Astrocyte (in vitro differentiated cells and primary cell): ENCODE results near the gene IFNLR1. TPM values are rescaled to one million over a fixed set of nuclear protein-coding genes. Genes with fewer than 3 reads are reported as not detected.

Experiments used
- DNase-seq: peaks from one replicate; pipeline ENCODE4 v3.0.0-alpha.2; 2010; ENCODE audit warnings: low read depth
- FAIRE-seq: peaks from 2 replicates; lab custom pipeline; 2011; peaks lifted over from hg19 to GRCh38; lab: Jason Lieb, UNC
- H2AFZ ChIP-seq: 2 replicates; pipeline ENCODE4 v1.6.0; 2012; ENCODE audit warnings: low read depth, low read length, inconsistent platforms
- H3K27ac ChIP-seq: 2 replicates; pipeline ENCODE4 v1.5.1; 2011; ENCODE audit warnings: low read depth, low read length, inconsistent platforms
- H3K27me3 ChIP-seq: 2 replicates; pipeline ENCODE4 v1.6.0; 2011; ENCODE audit warnings: low read length, inconsistent platforms; ENCODE audit not compliant: insufficient read depth
- H3K36me3 ChIP-seq: 2 replicates; pipeline ENCODE4 v1.5.1; 2011; ENCODE audit warnings: low read length, inconsistent platforms; ENCODE audit not compliant: insufficient read depth
- H3K4me1 ChIP-seq: 2 replicates; pipeline ENCODE4 v1.5.1; 2011; ENCODE audit warnings: low read length, inconsistent platforms; ENCODE audit not compliant: insufficient read depth
- H3K4me2 ChIP-seq: 2 replicates; pipeline ENCODE4 v1.6.0; 2012; ENCODE audit warnings: low read length, inconsistent platforms
- H3K4me3 ChIP-seq: 2 replicates; pipeline ENCODE4 v1.5.1; 2011; ENCODE audit warnings: low read depth, mild to moderate bottlenecking, low read length, inconsistent platforms; ENCODE audit not compliant: insufficient read depth
- H3K79me2 ChIP-seq: 2 replicates; pipeline ENCODE4 v1.6.0; 2012; ENCODE audit warnings: mild to moderate bottlenecking, low read length, inconsistent platforms; ENCODE audit not compliant: insufficient read depth
- H3K9ac ChIP-seq: 2 replicates; pipeline ENCODE4 v1.6.0; 2012; ENCODE audit warnings: mild to moderate bottlenecking, low read length, inconsistent platforms
- H3K9me3 ChIP-seq: 2 replicates; pipeline ENCODE4 v1.5.1; 2012; ENCODE audit warnings: low read depth, mild to moderate bottlenecking, low read length, inconsistent platforms; ENCODE audit not compliant: insufficient read depth
- H4K20me1 ChIP-seq: 2 replicates; pipeline ENCODE4 v1.6.0; 2012; ENCODE audit warnings: low read length, inconsistent platforms; ENCODE audit not compliant: insufficient read depth
- H3K27ac Mint-ChIP-seq: one replicate; pipeline ENCODE4 v1.8.0; 2021; ENCODE audit warnings: mild to moderate bottlenecking, mixed read lengths; ENCODE audit not compliant: unreplicated experiment
- H3K27me3 Mint-ChIP-seq: one replicate; pipeline ENCODE4 v1.8.0; 2021; ENCODE audit warnings: low read depth, mixed read lengths; ENCODE audit not compliant: unreplicated experiment
- H3K36me3 Mint-ChIP-seq: one replicate; pipeline ENCODE4 v1.8.0; 2021; ENCODE audit warnings: low read depth, mixed read lengths; ENCODE audit not compliant: unreplicated experiment
- H3K4me1 Mint-ChIP-seq: one replicate; pipeline ENCODE4 v1.8.0; 2021; ENCODE audit warnings: low read depth, mixed read lengths; ENCODE audit not compliant: unreplicated experiment
- H3K4me3 Mint-ChIP-seq: one replicate; pipeline ENCODE4 v1.8.0; 2021; ENCODE audit warnings: mild to moderate bottlenecking, moderate library complexity, mixed read lengths; ENCODE audit not compliant: unreplicated experiment
- H3K9me3 Mint-ChIP-seq: one replicate; pipeline ENCODE4 v1.8.0; 2021; ENCODE audit warnings: mild to moderate bottlenecking, mixed read lengths; ENCODE audit not compliant: unreplicated experiment
- EZH2 ChIP-seq: IDR thresholded peaks from 2 replicates; pipeline ENCODE4 v1.6.1; 2012; ENCODE audit warnings: mild to moderate bottlenecking, low read length, inconsistent platforms; ENCODE audit not compliant: insufficient read depth
- total RNA-seq: library from RNA; stranded (reverse); gene quantifications from 2 replicates; pipeline ENCODE4 v1.2.1, GENCODE V29; 2021
- TF ChIP-seq, protein P1 (sequence below): IDR thresholded peaks from 2 replicates; pipeline ENCODE4 v1.5.1; 2011; ENCODE audit warnings: low read depth, mild to moderate bottlenecking, inconsistent platforms, low read length, moderate library complexity; ENCODE audit not compliant: insufficient read depth

Gene IFNLR1
- total RNA-seq, 1 donor from 2014 or later = 1.5 TPM

DNA sequence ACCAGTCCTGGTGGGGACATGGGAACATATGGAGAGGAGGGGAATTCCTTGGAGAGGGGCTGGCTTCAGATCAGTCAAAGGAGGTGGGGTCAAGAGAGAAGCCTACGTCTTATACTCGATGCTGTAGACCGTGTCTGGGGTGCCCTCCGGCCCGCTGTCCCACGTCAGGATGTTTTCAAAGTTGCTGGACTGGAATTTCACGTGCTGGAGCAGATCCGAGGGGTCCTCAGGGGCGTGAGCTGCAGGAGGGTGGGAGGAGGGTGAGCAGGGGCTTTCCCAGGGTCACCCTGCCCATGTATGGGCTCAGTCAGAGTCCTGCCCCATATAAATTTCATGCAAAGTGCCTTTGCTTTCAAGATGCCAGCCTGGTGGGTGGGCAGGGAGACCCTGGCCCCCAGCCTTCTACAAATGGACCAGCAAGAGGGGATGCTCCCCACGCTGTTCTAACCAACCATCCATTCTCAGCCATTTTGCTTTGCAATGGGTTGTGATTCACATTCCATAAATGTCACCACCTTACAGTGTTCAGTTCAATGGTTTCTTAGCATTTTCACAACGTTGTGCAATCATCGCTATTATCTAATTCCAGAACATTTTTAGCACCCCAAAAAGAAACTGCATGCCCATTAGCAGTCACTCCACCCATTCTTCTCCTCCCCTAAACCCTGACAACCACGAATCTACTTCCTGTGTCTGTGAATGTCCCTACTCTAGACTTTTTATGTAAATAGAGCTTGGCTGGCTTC lies 48.4 kb downstream of the IFNLR1 start:
- Histone ChIP-seq H4K20me1 (no peaks in the 10 kb centered on the region), H3K27ac (no peak overlapping the region), H2AFZ (no peak overlapping the region), H3K4me2 (no peak overlapping the region), H3K36me3 (no peaks in the 10 kb centered on the region), H3K9ac (no peak overlapping the region), H3K4me3 (no peak overlapping the region), H3K27me3 (peaks cover 12% of the 10 kb centered on the region), H3K79me2 (no peaks in the 10 kb centered on the region), H3K9me3 (no peaks in the 10 kb centered on the region), H3K4me1 (peaks cover 2% of the 10 kb centered on the region)
- no peak for DNase-seq
- Mint-ChIP-seq H3K27ac (no peak overlapping the region), H3K4me3 (no peak overlapping the region), H3K9me3 (peaks cover 7% of the 10 kb centered on the region), H3K36me3 (no peaks in the 10 kb centered on the region), H3K4me1 (no peaks in the 10 kb centered on the region), H3K27me3 (peaks cover 36% of the 10 kb centered on the region)
- no peak for FAIRE-seq
- TF ChIP-seq, protein P1, sequence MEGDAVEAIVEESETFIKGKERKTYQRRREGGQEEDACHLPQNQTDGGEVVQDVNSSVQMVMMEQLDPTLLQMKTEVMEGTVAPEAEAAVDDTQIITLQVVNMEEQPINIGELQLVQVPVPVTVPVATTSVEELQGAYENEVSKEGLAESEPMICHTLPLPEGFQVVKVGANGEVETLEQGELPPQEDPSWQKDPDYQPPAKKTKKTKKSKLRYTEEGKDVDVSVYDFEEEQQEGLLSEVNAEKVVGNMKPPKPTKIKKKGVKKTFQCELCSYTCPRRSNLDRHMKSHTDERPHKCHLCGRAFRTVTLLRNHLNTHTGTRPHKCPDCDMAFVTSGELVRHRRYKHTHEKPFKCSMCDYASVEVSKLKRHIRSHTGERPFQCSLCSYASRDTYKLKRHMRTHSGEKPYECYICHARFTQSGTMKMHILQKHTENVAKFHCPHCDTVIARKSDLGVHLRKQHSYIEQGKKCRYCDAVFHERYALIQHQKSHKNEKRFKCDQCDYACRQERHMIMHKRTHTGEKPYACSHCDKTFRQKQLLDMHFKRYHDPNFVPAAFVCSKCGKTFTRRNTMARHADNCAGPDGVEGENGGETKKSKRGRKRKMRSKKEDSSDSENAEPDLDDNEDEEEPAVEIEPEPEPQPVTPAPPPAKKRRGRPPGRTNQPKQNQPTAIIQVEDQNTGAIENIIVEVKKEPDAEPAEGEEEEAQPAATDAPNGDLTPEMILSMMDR = no peak
- TF ChIP-seq EZH2 = no peak

DNA sequence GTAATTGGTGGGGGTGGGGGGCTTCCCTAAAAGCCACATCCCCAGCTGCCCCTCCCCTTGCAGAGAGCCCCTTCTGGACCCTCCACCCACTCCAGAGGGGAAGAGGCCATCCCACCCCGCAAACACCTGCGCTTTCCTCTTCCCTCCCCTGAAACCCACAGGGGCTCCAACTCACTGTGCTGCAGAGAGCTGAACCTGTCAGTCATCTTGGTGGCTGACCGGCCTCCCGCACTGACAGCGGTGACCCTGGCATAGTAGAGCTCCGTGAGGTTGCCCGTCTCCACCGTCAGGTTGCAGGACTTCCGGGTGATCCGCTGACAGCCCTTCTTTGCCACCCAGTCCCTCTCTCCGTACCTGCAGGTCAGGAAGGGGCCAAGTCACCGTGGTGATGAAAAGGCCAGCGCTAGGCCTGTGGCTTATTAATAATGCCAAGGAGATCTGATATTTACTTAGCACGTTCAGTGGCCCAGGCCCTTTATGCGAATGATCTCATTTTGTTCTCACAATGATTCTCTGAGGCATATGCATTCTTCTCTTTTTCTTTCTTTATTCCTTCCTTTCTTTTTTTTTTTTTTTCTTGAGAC lies 50.0 kb downstream of the IFNLR1 start:
- H3K79me2 ChIP-seq = no peaks in the 10 kb centered on the region
- no peak for DNase-seq
- no peak overlapping the region for H3K27ac ChIP-seq
- Mint-ChIP-seq H3K36me3 (no peaks in the 10 kb centered on the region), H3K9me3 (peaks cover 7% of the 10 kb centered on the region), H3K4me1 (no peaks in the 10 kb centered on the region), H3K4me3 (no peak overlapping the region), H3K27ac (no peak overlapping the region), H3K27me3 (peaks cover 23% of the 10 kb centered on the region)
- H2AFZ ChIP-seq = no peak overlapping the region
- H4K20me1 ChIP-seq = no peaks in the 10 kb centered on the region
- H3K36me3 ChIP-seq = no peaks in the 10 kb centered on the region
- H3K9me3 ChIP-seq = no peaks in the 10 kb centered on the region
- H3K27me3 ChIP-seq = peaks cover 7% of the 10 kb centered on the region
- no peaks in the 10 kb centered on the region for H3K4me1 ChIP-seq
- H3K4me2 ChIP-seq = no peak overlapping the region
- H3K4me3 ChIP-seq = no peak overlapping the region
- H3K9ac ChIP-seq = no peak overlapping the region
- TF ChIP-seq, protein P1 = no peak
- no peak for TF ChIP-seq EZH2
- FAIRE-seq = no peak

DNA sequence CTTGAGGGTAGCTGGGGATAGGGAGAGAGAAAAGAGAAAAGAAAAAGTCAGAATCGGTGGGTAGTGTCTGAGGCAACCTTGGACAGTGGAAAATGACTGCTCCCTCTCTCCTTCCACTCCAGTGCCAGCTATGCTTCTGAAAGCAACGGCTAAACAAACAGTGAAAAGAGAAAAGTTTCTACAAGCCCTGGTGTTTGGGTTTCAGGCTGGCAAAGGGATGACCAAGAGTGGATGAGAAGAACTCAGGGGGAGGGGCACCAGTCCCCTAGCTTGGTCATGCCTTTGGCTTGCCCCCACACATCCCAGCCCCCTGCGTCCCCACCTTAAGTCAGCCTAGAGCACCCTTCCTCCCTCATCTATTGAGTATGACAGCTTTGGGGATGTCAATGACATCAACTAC lies 52.7 kb downstream of the IFNLR1 start:
- no peaks in the 10 kb centered on the region for H3K4me1 Mint-ChIP-seq

More for the DNA sequence above, 52.7 kb downstream of the IFNLR1 start:
- Histone ChIP-seq H3K4me1 (no peaks in the 10 kb centered on the region), H3K27ac (no peak overlapping the region), H3K79me2 (no peaks in the 10 kb centered on the region), H3K4me3 (no peak overlapping the region), H4K20me1 (no peaks in the 10 kb centered on the region), H3K4me2 (no peak overlapping the region), H3K27me3 (peaks cover 4% of the 10 kb centered on the region), H3K9ac (no peak overlapping the region), H3K36me3 (no peaks in the 10 kb centered on the region), H3K9me3 (no peaks in the 10 kb centered on the region), H2AFZ (no peak overlapping the region)
- no peaks in the 10 kb centered on the region for H3K36me3 Mint-ChIP-seq
- DNase-seq (no peak), FAIRE-seq (no peak)
- no peak overlapping the region for H3K27ac Mint-ChIP-seq
- H3K9me3 Mint-ChIP-seq = peaks cover 15% of the 10 kb centered on the region
- no peak for TF ChIP-seq EZH2
- TF ChIP-seq, protein P1 = no peak
- no peak overlapping the region for H3K4me3 Mint-ChIP-seq
- H3K27me3 Mint-ChIP-seq = peaks cover 11% of the 10 kb centered on the region
